Esophagus squamous epithelium (tissue), 4 donors: ENCODE data around the gene BCO1.

ENCODE experiments used
- POLR2A ChIP-seq, 4 donors: fragments of 450-650 bp; IDR thresholded peaks; one replicate each; pipeline ENCODE4 v1.6.1; 2017; ENCODE audit warnings: antibody characterized with exemption in 4 of 4, mild to moderate bottlenecking in 4 of 4, moderate library complexity in 3 of 4
- TF ChIP-seq, protein P1 (sequence below), 6 experiments: fragments of 450-650 bp in 4 of 6; fragments of 200-600 bp in 2 of 6; sonication (generic) in 2 of 6; IDR thresholded peaks; one replicate each; pipeline ENCODE4 v1.5.1; 2016 to 2019; ENCODE audit warnings: antibody characterized with exemption in 6 of 6, mild to moderate bottlenecking in 4 of 6, moderate library complexity in 4 of 6

GRCh38 chr16:81239367-81240121 is 1.1 kb downstream of the BCO1 start:
- TF ChIP-seq POLR2A (IDR thresholded peaks at IDR 0.05), result no peak
- TF ChIP-seq, protein P1, sequence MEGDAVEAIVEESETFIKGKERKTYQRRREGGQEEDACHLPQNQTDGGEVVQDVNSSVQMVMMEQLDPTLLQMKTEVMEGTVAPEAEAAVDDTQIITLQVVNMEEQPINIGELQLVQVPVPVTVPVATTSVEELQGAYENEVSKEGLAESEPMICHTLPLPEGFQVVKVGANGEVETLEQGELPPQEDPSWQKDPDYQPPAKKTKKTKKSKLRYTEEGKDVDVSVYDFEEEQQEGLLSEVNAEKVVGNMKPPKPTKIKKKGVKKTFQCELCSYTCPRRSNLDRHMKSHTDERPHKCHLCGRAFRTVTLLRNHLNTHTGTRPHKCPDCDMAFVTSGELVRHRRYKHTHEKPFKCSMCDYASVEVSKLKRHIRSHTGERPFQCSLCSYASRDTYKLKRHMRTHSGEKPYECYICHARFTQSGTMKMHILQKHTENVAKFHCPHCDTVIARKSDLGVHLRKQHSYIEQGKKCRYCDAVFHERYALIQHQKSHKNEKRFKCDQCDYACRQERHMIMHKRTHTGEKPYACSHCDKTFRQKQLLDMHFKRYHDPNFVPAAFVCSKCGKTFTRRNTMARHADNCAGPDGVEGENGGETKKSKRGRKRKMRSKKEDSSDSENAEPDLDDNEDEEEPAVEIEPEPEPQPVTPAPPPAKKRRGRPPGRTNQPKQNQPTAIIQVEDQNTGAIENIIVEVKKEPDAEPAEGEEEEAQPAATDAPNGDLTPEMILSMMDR (IDR thresholded peaks at IDR 0.05), result no peak
